ENCODE measurements around the gene ISOC1. TPM values are rescaled to one million over a fixed set of nuclear protein-coding genes. Genes with fewer than 3 reads are reported as not detected.

Gene ISOC1
- total RNA-seq, 4 donors from 2014 or later = 15.6 to 43.0 (median 34.1) TPM

DNA sequence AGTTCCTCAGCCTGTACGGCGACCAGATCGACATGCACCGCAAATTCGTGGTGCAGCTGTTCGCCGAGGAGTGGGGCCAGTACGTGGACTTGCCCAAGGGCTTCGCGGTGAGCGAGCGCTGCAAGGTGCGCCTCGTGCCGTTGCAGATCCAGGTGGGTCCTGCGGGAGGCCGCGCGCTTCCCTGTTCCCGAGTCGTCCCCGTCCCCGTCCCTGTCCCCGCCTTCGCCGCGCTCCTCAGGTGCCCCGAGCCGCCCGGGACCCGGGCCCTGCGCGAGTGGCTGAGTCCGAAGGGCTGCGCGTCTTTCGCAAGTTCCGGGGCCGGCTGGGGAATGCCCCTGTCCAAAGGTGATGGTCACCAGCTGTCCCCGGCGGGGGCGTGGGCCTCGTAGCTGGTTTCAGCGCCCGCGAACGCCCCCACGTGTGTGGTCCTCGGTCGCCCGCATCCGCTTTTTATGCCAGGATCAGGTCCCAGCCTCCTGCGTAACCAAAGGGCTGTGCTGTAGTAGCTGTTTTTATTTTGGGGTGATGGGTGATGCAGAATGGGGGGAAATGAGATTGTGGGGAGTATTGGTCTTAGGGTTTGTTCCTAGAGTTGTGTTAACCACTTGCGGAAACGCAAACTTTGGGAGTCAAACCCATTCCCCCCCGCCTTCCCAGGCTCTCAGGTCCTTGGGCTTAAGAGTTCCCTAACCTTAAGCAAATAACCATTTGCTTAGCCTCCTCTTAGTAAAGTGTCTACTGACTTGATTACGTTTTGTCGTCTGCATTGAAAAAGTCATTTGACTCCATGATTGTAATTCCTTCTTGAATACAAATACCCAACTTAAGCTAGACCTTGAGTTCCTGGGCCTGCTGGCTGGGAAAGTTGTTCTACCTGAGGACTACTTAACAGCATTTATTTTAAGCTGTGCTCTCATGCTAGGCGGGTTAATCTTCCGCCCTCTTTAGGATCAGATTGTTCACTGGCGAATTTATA is 663 bp downstream of the ISOC1 start:
- TF ChIP-seq, protein P1, sequence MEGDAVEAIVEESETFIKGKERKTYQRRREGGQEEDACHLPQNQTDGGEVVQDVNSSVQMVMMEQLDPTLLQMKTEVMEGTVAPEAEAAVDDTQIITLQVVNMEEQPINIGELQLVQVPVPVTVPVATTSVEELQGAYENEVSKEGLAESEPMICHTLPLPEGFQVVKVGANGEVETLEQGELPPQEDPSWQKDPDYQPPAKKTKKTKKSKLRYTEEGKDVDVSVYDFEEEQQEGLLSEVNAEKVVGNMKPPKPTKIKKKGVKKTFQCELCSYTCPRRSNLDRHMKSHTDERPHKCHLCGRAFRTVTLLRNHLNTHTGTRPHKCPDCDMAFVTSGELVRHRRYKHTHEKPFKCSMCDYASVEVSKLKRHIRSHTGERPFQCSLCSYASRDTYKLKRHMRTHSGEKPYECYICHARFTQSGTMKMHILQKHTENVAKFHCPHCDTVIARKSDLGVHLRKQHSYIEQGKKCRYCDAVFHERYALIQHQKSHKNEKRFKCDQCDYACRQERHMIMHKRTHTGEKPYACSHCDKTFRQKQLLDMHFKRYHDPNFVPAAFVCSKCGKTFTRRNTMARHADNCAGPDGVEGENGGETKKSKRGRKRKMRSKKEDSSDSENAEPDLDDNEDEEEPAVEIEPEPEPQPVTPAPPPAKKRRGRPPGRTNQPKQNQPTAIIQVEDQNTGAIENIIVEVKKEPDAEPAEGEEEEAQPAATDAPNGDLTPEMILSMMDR (IDR thresholded peaks at IDR 0.05; ENCODE audit: low read depth) = no peak

- TF ChIP-seq, protein P1 (IDR thresholded peaks at IDR 0.05; ENCODE audit: low read depth) = no peak
Measured at GRCh38 chr5:129096382-129096991, 1.9 kb downstream of the ISOC1 start.

GRCh38 chr5:129097498-129098296 is 3.1 kb downstream of the ISOC1 start:
- TF ChIP-seq, protein P1 (IDR thresholded peaks at IDR 0.05; ENCODE audit: low read depth) = no peak

DNA sequence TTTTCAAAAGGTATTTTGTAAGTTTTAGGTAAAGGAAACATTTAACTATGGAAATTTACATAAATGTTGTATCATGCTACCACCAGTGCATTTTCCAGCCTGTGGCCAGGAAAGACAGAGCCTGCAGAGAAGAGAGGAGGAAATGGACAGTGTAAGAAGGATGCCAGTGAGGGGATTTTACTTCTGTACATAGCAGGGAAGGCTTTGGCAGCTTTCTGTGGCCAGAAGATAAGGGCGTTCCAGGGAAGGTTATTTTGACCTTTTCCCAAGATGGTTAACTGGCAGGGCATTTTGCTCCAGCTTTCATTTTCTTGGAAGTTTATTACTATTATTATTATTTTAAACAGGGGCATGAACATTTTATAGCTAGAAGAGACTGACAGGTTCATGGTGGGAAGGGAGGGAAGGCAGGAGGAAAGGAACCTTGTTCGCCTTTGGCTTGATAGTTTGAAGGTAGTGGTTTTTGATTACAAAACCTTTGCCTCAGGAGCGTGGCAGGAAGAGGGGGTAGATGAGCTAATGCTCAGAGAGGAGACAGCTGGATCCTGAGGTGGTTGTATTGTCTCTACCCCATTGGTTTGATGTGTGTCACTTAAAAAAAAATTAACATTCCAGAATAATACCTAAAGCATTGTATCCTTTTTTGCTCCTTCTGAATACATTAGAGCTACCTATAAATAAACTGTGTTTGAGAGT is 4.1 kb downstream of the ISOC1 start:
- TF ChIP-seq, protein P1 (IDR thresholded peaks at IDR 0.05; ENCODE audit: low read depth) = no peak

DNA sequence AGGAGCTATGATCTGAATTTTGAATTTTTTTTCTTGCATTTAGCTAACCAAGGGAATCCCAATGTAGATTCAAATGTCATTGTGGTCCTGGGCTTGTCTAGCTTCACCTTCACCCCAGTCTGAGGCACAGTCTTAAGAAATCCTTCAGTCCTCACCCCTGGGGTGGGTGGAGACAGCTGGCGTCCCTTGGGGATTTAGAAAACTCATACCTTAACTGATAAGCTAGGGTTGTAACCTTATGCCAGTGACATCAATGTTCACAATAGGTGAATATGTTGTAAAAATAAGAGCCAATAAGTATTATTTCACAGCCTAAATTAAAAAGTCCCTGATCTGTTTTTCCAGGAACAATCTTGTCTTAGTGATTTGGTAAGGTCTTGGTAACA is 4.6 kb downstream of the ISOC1 start:
- TF ChIP-seq, protein P1 (IDR thresholded peaks at IDR 0.05; ENCODE audit: low read depth) = no peak

DNA sequence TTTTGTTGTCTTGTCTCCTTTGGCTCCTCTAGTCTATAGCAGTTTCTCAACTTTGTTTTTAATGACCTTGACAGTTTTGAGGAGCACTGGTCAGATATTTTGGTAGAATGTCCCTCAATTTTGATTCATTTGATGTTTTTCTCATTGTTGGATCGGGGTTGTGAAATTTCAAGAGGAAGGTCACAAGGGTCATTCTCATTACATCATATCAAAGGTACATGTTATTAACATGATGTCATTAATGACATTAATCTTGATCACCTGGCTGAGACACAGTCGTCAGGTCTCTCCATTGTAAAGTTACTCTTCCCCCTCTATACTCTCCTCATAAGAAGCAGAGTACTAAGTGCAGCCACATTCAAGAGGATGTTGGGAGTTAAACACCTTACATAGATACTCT is 7.2 kb downstream of the ISOC1 start:
- TF ChIP-seq, protein P1 (IDR thresholded peaks at IDR 0.05; ENCODE audit: low read depth) = no peak

Measured in subcutaneous adipose tissue (tissue), 4 donors.